GM18499 (cell line): ENCODE measurements around the gene TPO.
"Not testable (repeated sequence)": the region's sequence is repeated elsewhere in the genome, so short reads cannot be mapped to it uniquely, and the experiment has no call there.

ENCODE experiments used
- ATAC-seq: cut with Tn5 transposase; IDR thresholded peaks from one replicate; pipeline ENCODE4 v1.9.1; 2021; ENCODE audit warnings: moderate number of reproducible peaks; ENCODE audit not compliant: insufficient read depth, unreplicated experiment

The TPO gene

DNA sequence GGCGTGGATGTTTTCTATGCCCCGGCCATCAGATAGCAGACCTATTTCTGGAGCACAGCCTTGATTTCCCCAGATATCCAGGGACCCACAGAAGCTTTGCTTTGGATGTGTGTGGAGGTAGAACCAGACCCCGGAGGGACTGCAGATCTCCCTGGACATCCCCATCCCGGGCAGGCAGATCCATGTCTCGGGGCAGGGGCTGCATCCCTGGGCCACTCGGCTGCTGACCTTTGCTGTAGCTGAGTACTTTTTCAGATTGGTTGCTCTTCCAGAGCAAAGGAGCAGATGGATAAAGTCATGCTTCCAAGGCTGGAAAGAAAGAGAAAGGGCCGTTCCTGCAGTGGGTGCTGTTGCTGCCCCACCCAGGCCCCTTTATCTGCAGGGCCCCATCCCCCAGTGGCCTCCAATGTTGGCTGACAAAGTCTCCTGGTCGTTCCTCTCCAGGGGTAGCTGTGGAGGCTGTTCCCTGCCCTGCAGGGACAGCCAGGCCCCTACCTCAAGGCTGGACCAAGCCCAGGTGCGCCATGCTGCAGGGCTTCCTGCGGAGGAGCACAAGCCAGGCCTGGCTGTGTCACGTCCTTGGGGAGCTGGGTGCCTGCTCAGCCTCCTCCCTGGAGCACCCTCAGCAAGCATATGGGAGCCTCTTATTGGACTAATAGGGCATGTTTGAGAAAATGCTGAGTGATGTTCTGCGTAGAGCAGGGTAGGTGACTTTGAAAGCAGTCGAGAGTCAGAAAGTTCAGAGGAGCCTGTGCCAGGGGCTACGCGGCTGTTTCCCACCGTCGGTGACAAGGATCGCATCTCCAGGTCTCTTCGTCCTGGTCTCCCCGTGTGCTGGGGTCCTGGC lies 68.4 kb downstream of the TPO start:
- ATAC-seq, result no peak

DNA sequence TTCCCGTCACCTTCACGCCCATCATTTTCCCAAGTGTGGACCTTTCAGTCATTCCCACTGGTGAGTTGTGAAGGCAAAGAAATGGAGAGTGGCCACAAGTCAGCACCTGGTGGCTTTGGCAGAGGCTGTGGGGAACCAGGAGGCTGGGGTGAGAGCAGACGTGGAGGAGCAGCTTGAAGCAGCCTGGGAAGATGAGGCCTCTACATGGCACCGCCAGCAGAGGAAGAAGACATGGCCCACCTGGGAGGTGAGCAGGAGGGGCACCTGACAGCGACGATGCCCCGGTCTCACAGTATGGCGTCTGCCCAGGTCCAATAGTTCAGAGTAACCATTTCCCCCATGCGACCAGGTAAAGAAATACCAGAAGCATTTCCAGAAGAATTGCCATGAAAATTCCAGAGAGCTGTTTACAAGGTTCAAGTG lies 69.0 kb downstream of the TPO start:
- no peak for ATAC-seq

DNA sequence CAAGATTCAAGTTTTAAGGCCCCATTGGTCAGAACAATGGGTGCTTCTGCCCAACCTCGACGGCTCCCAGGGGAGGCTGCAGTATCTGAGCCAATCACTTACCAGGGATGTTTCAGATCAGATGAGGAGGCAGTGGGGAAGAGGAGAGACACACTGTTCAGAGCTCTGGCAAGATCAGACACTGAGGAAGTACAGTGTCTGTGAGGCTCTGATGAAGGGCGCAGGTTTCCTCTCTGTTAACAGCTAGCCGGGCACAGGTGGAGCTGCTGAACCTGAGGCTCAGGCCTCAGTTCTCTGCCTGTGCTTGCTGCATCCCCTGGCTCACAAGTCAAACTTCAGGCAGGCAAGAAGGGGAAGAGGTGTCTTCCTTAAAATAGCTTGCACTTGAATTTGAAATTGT lies 69.7 kb downstream of the TPO start:
- ATAC-seq, result no peak

DNA sequence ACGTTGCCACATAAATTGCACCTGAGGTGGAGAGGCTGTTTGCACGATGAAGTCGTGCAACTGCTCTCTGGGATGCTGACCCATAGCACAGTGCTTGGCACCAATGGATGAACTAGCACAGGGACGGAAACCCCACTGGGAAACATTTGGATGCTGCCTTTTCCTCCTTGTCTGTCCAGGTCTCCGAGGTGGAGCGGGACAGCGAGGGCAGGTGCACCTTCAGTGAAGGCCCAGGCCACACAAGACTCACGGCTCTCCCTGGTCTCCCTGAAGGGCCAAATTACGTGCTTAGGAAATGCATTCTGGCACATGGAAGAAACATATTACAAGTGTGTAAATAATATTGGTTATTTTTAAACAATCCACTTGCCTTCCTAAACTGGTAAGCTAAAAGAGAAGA lies 70.3 kb downstream of the TPO start:
- ATAC-seq, result no peak

DNA sequence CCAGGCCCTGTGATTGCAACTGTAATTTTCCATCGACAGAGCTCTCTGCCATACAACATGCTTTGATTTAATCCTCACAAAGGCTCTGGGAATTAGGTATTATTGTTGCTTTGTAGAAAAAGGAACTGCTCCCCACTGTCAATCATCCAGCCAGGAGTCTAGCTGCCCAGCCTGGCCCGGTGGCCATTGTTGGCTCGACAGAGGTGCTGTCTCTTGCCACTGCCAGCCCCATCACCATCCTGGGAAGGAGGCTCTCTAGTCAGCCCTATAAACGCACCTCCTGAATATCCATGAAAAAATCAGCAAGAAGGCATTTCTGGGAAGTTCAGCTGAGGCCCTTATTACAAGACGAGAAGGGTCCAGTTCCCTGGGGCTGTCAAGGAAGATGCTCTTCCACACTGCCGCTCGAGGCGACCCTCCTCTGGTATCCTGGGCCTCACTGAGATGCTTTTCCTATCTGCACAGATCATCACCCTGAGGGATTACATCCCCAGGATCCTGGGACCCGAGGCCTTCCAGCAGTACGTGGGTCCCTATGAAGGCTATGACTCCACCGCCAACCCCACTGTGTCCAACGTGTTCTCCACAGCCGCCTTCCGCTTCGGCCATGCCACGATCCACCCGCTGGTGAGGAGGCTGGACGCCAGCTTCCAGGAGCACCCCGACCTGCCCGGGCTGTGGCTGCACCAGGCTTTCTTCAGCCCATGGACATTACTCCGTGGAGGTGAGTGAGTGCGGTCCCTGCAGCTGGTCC lies 71.0 kb downstream of the TPO start:
- no peak for ATAC-seq

DNA sequence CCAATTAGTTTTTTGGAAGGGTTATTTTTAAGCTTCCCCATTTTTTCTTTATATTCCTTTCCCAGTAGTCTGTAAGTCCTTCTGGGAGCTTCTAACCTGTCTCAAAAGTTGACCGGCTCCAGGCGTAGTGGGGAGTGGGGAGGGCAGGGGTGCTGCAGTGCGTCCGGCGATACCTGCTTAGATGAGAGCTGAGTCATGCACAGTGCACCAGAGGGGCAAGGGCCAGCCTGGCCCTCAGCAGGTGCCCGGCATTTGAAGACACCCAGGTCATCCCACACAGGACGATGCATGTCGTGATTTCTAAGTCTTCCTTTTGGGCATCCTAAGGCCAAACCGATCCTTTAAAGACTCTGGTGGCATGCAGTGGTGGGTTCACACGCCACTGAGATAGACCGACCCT lies 73.4 kb downstream of the TPO start:
- no peak for ATAC-seq

DNA sequence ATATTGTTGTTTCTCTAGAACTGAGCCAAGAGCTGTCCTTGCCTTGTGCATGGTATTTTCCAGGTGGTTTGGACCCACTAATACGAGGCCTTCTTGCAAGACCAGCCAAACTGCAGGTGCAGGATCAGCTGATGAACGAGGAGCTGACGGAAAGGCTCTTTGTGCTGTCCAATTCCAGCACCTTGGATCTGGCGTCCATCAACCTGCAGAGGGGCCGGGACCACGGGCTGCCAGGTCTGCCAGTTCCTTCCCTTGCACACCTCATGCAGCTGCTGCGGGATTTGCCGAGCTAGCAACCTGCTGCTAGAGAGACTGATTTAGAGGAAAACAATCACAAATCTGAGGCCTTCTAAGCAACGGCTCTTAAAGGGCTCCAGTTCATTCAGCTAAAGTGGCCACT lies 74.5 kb downstream of the TPO start:
- ATAC-seq, result no peak

DNA sequence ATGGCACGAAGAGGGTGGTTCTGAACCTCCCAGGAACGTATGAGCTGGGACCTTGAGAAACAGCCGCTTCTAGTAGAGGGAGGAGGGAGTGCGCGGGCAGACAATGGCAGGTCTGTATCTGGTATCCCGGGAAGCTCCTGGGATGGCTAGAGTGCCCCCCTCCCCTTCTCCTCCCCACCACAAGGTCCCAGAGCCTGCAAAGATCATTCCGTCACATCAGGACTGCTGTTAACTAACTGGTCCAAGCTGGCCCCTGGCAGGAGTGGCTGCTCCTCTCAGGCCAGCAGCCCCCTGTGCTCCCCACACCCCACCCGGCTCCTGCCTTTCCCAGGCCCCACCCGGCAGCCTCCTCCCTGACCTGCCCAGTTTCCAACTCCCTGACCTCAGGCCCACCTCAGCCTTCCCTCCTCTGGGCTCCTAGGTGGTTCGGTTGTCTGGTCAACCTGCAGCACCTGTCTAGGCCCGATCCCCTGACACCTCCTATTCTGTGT lies 75.0 kb downstream of the TPO start:
- ATAC-seq, result no peak

DNA sequence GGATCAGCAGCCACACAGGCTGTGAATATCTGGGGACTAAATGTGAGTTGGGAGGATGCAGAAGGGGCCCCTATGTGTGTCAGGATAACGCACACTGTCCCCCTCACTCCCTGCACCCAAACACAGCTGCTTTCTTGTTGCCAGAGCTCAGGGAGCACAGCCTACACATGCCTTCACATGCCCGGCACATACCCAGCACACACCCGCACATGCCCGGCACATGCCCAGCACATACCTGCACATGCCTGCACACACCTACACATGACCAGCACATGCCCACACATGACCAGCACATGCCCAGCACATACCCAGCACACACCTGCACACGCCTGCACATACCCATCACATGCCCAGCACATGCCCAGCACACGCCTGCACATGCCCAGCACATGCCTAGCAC lies 75.6 kb downstream of the TPO start:
- ATAC-seq, result no peak

DNA sequence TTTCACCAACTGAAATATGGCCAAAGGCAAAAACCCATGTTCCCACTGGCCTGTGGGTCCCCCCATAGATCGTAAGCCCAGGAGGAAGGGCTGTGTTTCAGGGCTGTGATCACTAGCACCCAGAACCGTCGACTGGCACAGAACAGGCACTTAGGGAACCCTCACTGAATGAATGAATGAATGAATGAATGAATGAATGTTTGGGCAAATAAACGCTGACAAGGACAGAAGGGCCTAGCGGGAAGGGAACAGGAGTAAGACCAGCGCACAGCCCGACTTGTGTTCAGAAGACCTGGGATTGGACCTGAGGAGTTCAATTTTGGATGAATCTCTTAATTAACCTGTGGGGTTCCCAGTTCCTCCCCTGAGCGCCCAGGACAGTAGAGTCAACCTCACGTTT lies 76.2 kb downstream of the TPO start:
- no peak for ATAC-seq

DNA sequence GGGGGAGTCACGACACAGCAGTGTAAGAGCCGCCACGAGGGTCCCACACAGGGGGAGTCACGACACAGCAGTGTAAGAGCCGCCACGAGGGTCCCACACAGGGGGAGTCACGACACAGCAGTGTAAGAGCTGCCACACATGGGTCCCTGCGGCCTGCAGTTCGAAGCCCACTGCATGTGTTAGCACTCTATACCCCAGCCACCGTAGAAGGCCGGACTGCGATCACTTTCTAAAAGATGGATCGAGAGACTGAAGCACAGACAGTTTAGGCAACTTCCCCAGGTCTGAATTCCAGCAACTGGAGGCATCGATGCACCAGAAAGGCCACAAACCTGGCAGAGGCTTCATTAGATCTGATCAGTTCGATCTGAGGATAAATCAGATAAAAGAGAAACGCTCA lies 77.1 kb downstream of the TPO start:
- not testable (repeated sequence) for ATAC-seq

DNA sequence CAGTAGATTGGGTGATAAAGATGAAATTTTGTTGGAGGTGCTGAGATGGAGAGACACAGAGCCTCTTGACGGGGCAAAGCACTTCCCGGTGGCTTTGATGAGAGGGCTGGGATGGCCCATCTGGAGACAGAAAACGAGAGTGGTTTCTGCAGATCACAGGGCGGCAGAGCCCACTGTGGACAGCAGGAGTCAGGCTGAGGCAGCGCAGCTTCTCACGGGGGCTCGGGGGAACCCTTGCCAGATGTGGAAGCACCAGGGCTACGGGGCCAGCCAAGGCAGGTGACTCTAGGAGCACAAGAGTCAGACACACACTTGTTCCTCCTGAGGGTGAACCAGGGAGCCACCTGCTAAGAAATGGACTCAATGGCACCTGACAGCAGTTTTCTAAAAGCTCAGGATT lies 78.5 kb downstream of the TPO start:
- no peak for ATAC-seq

DNA sequence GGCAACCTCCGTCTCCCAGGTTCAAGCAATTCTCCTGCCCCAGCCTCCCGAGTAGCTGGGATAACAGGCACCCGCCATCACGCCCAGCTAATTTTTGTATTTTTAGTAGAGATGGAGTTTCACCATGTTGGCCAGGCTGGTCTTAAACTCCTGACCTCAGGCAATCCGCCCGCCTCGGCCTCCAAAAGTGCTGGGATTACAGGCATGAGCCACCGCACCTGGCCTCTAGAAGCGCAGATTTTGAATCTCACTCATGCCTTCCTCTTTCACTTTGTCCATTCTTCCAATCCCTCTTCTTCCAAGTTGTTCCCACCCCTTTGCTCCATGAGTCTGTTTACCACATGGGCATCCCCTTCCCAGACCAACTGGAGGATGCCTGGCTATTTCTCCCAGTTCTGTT lies 79.0 kb downstream of the TPO start:
- ATAC-seq, result not testable (repeated sequence)

DNA sequence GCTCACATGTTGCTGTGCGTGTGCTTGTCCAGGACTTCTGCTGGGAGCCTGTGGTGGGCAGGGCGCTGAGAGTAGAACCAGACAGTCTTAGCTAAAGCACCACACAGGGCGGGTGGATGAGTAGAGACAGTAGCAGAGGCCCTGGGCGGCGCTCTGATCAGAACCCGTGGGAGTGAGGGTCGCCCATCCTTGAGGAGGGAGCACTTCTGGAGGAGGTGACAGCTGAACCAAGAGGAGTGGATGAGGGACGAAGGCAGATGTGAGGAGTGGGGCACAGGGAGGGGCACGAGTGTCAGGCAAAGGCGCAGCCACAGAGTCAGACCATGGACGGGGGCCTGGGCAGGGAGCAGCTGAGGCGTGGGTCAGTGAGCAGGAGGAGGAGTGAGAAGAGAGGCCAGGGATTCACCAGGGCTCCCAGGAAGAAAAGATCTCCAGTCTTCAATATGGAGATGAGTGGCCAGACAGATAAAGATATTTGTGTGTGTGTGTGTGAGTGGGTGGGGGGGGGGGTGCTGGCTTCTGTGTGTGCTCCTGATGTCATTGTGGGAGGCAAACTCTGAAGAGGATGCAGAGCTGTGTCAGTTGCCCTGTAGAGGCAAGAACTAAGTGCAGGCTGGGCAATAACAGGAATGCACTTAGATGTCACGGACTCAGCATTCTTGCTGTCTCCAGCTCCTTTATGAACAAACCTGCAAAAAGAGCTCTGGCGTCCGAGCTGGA lies 79.6 kb downstream of the TPO start:
- ATAC-seq, result no peak

DNA sequence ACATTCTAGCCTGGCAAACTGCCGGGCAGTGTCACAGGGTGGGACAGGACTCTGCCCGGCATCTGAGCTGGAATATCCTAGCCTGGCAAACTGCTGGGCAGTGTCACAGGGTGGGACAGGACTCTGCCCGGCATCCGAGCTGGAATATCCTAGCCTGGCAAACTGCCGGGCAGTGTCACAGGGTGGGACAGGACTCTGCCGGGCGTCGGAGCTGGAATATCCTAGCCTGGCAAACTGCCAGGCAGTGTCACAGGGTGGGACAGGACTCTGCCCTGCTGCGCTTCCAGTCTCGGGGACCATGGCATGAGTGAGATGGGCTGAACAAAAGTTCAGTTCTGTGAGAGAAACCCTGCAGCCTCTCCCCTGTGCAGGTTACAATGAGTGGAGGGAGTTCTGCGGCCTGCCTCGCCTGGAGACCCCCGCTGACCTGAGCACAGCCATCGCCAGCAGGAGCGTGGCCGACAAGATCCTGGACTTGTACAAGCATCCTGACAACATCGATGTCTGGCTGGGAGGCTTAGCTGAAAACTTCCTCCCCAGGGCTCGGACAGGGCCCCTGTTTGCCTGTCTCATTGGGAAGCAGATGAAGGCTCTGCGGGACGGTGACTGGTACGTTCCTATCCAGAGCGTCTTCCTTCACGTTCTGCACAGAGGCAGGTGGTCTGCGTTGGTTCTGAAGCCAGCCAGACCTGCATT lies 80.3 kb downstream of the TPO start:
- ATAC-seq, result no peak

DNA sequence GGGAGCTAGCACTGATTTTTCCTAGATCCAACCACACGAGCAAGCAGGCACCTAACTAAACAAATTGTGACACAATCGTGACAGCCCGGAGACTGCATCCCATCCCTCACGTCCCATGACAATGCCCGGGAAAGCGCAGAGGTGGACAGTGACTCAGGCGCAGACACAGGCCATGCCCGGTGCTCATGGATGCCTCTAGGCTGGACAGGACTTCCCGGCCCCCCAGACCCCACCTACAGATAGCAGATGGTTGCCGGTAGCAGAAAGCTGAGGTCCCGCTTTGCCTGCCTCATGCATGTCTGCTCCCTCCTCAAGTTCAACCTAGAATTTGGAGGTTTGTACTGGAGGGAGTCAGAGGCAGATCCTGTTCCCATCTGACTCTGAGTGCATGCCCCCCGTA lies 81.0 kb downstream of the TPO start:
- no peak for ATAC-seq

DNA sequence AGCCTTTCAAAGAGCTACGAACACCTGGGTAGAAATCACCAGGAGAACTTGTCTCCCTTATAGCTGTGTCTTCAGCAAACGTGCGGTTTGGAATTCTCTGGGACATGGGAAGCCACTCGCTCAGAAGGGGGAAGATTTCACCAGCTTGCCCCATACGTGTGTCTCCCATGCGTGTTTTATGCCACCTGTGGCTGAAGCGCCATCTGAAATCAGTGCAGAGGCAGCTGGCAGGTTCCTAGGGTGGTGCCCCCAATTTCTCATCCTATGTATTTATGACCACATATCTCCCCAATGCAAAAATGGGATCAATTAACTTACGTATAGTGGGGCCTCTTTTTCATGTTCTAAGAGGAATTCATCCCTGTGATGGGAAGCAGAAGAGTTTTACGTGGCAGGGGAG lies 81.6 kb downstream of the TPO start:
- no peak for ATAC-seq

DNA sequence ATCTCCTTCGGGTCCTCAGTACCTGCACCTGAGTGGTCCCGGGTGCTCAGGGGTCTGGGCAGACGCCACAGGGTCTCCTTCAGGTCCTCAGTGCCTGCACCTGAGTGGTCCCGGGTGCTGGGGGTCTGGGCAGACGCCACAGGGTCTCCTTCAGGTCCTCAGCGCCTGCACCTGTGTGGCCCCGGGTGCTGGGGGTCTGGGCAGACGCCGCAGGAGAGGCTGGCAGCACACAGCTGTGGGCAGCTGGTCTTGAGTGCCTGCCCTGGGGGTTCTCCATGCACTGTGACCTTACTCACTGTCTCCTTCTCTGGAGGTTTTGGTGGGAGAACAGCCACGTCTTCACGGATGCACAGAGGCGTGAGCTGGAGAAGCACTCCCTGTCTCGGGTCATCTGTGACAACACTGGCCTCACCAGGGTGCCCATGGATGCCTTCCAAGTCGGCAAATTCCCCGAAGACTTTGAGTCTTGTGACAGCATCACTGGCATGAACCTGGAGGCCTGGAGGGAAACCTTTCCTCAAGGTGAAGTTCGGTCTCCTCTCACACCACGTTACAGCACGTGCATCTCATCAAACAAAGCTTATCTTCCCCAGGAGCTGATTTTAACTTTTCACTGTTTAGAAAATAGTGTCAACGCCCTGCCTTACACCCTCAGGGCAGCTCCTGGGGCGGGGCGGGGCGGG lies 82.6 kb downstream of the TPO start:
- no peak for ATAC-seq

DNA sequence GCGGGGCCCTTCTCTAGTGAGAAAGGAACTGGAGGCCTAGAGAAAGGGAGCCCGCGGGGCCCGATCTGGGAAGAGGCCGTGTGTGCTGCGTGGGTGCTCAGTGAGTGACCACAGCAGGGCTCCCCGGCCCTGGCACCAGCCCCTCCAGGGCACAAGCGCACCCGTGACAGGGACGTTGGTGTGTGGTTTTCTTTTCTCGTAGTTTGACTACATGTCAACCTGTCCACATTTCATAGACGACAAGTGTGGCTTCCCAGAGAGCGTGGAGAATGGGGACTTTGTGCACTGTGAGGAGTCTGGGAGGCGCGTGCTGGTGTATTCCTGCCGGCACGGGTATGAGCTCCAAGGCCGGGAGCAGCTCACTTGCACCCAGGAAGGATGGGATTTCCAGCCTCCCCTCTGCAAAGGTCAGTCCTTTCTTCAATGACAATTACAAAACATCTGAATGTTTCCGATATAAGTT lies 83.1 kb downstream of the TPO start:
- no peak for ATAC-seq

DNA sequence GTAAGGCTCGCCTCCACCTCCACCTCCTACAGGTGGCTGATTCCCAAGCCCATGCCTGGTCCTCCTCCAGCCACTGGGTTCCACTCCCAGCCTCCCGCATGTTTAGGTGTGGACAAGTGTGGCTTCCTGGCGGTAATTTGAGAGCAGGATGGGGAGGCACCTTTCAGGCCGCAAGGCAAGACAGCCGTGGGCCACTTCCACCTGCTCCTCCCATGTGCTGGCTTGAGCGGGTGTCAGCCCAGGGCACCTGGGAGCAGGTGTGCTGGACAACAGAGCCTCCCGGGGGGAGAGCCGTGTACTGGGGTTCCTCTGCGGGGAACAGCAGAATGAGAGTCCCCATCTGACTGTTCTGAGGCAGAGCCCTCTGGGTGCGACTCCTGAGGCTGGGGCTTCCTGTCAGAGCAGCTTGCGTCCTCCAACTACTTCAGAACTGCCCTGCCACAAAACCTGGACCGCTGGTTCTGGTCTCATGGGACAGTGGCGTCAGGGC lies 83.9 kb downstream of the TPO start:
- ATAC-seq, result no peak
